Measurements from ENCODE around the gene ANXA3. TPM values are rescaled to one million over a fixed set of nuclear protein-coding genes. Genes with fewer than 3 reads are reported as not detected.

Gene ANXA3
- polyA plus RNA-seq, 1 donor = 4.1 TPM

- no peak for DNase-seq (ENCODE audit: low read depth)
Observed at GRCh38 chr4:78644744-78645330, 93.3 kb downstream of the ANXA3 start.

DNA sequence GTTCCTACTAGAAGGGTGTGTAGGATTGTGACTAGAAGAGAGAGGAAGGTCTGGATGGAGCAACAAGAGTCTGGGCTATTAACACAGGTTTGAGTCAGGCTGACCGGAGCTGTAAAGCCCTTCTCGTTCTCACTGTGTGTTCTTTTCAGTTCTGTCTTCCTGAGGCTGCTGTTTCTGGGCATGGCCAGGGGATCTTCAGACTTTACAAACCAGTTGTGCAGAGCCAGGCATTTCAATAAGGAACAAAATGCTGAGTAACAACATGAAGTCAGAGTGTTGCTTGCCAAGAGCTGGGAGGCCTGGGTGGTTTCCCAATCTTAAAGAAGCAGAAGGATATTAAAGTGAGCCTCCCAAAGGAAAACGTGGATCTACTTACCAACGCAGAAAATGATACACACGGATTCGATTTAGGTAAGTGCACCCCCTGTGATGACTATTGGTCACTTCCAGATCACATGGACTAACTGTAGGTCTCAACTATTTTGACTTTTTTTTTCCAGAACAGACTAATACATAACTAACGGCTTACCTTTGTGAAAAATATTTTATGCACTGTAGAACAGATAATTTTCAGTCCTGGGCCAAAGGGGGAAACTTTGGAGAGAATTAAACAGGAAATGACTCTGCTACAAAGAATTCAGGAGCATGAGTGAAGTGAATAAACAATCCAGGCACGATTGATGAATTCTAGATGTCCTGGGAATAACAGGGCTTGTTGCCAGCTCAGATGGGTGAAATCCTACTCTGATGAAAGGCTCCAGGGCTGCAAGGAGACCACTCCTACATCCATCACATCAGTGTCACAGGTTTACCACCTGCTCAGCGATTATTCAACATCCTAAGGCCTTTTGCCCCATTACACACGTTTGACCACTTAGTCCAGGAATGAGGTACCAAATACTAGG is 94.5 kb downstream of the ANXA3 start:
- peak; percentile 80 for DNase-seq (ENCODE audit: low read depth)

GRCh38 chr4:78647272-78647671 is 95.7 kb downstream of the ANXA3 start:
- DNase-seq (ENCODE audit: low read depth) = no peak

- DNase-seq (ENCODE audit: low read depth) = no peak
Observed at GRCh38 chr4:78648640-78649363, 97.2 kb downstream of the ANXA3 start.

DNA sequence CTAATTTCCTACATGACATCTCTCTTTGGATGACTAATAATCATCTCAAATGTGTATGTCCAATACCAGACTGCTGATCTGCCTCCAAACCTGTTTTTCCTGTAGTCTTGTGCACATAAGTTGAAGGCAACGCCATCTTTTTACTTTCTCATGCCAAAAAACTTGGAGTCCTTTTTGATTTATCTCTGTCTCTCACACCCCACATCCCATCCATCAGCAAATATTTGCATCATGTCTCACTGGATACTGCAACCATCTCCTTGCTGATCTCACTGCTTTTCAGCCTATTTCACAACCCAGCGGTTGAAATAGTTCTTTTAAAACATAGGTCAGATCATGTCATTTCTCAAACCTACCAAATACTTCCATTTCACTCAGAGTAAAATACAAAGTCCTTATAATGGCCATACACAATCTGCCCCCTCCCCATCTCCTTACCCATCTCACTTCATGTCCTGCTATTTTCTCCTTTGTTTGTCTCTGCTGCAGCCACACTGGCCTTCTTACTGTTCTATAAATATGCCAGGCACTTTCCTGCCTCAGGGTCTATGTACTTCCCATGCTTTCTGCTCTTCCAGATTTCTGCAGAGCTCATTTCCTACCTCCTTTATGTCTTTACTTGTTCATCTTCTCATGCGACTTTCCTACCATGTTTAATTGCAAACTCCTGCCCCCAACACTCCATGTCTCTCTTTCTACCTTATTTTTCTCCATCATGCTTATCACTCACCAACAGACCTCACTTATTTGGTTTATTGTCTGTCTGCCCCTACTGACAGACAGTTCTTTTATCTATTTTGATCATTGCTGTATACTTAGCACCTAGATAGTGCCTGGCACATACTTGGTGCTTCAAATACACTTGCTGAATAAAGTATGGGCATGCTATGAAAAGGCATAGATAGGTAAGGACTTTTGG is 98.8 kb downstream of the ANXA3 start:
- DNase-seq (ENCODE audit: low read depth) = no peak

DNA sequence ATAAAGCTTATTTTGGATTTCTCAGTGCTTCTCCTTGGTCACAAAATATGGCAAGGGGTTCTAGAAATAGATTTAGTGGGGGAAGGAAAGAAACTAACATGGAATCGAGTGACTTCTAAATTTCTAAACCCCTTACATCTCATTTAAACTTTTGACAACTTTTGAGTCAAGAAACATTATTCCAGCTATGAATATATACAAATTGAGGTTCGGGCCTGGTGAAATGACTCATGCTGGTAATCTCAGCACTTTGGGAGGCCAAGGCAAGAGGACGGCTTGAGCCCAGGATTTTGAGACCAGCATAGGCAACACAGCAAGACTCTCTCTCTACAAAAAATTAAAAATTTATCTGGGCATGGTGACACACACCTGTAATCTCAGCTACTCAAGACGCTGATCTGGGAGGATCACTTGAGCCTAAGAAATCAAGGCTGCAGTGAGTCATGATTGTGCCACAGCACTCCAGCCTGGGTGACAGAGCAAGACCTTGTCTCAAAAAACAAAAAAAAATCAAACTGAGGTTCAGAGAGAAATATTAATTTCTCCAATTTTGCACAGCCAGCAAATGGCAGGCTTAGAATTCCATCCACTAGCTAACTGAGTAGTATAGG is 99.8 kb downstream of the ANXA3 start:
- no peak for DNase-seq (ENCODE audit: low read depth)

DNA sequence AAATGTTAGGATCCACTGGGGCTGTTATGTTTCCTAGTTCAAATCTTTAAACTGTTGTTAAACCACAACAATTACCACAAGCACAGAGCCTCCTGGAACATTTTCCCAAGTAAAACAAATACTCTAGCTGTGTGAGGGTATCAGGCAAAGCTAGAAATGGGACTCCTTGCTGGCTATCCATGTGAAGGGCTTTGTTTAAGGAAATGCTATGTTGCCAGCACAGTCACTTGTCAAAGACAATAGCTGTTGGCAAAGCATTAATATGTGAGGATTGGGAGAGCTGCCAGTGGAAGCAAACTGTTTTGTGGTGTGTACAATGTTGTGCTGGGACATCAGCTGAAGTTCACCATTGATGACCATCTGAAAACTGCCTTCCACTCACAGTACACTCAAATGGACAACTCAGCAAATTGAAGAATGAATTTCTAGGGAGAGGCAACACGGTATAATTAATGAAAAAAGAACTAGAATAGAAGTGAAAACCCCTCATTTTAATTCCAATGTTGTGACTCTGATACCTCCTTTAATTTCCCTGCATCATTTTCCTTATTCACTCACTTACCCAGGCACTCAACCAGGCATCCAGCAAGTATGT is 100.8 kb downstream of the ANXA3 start:
- no peak for DNase-seq (ENCODE audit: low read depth)

DNA sequence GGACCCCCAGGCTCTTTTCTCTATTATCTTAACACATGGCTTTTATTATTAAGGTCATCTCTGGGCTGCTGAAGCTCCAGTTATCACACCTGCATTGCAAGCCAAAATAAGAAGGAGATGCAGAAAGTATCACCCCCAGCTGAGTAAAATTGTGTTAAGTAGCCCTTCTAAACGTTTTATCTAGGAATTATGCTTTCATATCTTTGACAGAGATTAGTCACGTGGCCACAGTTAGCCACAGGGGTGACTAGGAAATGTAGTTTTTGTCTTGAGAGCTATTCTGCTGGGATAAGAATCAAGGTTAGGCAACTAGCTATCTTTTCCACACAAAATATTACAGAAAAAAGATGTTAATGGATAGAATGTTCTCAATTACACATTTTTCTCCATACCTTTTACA is 102.1 kb downstream of the ANXA3 start:
- DNase-seq (ENCODE audit: low read depth) = no peak

DNA sequence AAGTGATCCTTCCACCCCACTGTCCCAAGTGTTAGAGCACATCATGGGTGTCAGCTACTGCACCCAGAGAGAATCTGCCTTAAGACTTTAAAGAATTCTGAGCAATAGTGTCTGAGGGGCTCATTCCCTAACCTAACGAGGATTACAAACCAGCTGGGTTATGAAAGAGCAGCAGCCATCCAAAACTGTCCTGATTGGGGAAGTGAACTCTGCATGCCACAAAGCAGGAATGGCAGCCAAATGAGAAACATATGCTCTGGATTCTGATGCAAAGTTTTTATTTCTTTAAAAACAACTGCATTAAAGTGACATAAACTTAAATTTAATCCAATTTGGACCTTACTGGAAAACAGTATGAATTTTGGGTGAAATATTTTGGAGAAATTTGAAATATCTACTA is 103.2 kb downstream of the ANXA3 start:
- no peak for DNase-seq (ENCODE audit: low read depth)

DNA sequence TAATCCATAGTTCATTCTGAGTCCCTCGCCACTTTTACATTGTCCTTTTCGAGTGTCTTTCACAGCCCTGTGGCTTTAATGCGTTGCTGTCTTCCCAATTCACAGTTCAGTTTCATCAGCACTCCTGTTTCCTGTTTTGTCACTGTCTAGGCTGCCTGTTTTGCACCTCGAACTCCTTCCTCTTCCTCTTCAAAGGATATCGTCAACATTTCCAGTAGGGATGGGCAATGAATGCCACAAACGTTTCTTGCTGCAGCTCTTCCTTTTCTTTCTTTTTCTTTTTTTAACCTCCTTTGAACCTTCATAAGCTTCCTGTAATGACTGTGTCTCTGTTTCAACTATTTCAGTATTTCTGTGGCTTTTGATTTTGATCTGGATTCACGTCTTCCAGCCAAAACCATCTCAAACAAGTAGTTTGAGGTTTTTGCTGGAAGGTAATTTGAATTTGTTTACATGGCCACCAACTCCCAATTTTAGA is 105.4 kb downstream of the ANXA3 start:
- DNase-seq (ENCODE audit: low read depth) = no peak

DNA sequence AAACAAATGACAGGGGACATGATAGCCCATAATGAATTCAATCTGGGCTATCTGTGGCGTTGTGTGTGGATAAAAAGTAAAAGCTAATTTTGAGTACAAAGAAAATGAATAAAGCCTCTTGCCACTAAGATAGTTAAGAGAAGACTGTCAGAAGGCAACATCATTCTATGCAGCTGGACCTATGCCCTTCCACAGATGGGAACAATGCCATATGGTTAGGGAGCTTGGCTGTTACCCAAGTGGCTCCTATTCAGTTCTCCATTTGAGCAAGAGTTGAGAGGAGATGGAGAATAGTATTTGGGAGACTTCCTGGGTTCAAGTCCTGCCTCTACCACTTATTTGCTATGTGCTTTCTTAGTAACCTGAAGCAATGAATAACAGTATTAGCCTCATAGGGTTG is 107.7 kb downstream of the ANXA3 start:
- DNase-seq (ENCODE audit: low read depth) = no peak

DNA sequence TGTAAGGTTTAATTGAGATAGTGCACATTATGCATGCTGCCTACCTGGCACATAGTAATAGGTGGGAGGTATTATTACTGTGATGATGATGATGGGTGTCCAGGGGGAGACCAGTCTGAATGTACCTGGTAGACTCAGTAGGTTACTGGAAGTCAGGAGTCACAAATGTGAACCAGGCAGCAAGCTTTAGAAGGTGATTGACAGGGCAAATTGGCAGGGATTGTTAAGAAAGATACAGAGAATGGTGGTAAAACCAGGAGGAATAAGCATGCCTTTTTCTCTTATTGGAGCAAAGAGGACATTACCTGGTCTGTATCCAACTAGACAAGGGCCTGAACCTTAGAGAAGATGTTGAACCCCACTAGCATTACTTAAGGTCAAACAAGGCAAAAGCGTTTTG is 108.1 kb downstream of the ANXA3 start:
- no peak for DNase-seq (ENCODE audit: low read depth)

Other genes starting within 250 kb of the ANXA3 start
- 13.4 TPM for gene BMP2K, start 224.6 kb downstream of the ANXA3 start, polyA plus RNA-seq (ENCODE audit: insufficient read length)

Data from forelimb muscle (tissue), 1 donor.